Measurements from ENCODE around the gene DOCK3. TPM values are rescaled to one million over a fixed set of nuclear protein-coding genes. Genes with fewer than 3 reads are reported as not detected.
A peak's percentile ranks its signal among the peaks of the same experiment; 100 is the strongest.
"Not testable (repeated sequence)": the region's sequence is repeated elsewhere in the genome, so short reads cannot be mapped to it uniquely, and the experiment has no call there.

Gene DOCK3
- total RNA-seq, 2 donors from 2014 or later = 2.8 to 3.8 TPM

GRCh38 chr3:51024121-51024520, 349.4 kb downstream of the DOCK3 start:
- ATAC-seq (no peak), DNase-seq (no peak)
- intact Hi-C loops (cut with DNase I) = no loop called here

GRCh38 chr3:51024765-51025632, 350.3 kb downstream of the DOCK3 start:
- peak; percentile 42 for DNase-seq
- intact Hi-C loops (cut with DNase I) = no loop called here
- peak; percentile 47 to 86 for ATAC-seq

- intact Hi-C loops (cut with DNase I) = no loop called here
- DNase-seq (no peak), ATAC-seq (no peak)
Observed at GRCh38 chr3:51031666-51032065, 356.9 kb downstream of the DOCK3 start.

DNA sequence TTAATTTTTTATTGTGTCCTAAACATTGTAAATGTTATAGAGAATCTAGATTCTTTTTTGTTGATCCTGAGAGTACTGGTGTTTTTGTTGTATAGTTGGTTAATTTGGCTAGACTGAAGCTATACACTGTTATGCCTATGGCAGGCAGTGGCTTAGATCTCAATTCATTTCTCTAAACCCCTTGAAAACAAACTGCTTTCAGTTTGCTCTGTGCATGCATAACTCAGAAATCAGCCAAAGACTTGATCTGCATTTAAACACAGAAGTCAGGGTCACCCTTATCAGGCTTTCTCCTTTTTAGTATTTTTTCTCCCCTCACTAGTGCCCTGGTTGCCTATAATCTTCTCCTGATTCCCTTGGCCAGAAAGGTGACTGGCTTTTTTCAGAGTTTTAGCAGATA, 360.9 kb downstream of the DOCK3 start:
- ATAC-seq (no peak), DNase-seq (no peak)
- intact Hi-C loops (cut with DNase I) = no loop called here

GRCh38 chr3:51044982-51045381, 370.3 kb downstream of the DOCK3 start:
- intact Hi-C loops (cut with DNase I) = no loop called here
- ATAC-seq (no peak), DNase-seq (no peak)

GRCh38 chr3:51052562-51052961, 377.8 kb downstream of the DOCK3 start:
- DNase-seq (no peak), ATAC-seq (no peak)
- intact Hi-C loops (cut with DNase I) = no loop called here

DNA sequence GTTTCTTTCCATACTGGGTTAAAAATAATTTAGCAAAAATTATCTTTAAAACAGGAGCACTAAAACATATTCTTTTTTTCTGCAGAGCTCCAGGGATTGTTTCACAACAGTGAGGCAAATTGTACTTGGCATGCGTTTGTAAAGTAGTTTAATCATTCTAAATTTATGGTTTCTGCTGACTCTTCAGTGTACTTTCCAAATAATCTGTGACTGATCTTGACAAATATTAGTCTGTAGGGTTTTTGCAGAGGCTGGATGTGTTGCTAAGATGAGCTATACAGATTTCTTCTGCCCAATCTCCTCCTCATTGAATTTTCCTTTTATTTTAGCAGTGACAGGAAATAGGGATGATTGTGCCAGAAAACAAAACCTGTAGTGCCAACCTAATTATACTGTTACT, 382.4 kb downstream of the DOCK3 start:
- DNase-seq = no peak
- no peak for ATAC-seq
- intact Hi-C loops (cut with DNase I) = no loop called here

GRCh38 chr3:51063053-51063452, 388.3 kb downstream of the DOCK3 start:
- intact Hi-C loops (cut with DNase I) = no loop called here
- no peak for DNase-seq
- no peak for ATAC-seq

GRCh38 chr3:51075221-51075775, 400.6 kb downstream of the DOCK3 start:
- intact Hi-C loops (cut with DNase I) = no loop called here
- no peak for DNase-seq
- no peak for ATAC-seq

DNA sequence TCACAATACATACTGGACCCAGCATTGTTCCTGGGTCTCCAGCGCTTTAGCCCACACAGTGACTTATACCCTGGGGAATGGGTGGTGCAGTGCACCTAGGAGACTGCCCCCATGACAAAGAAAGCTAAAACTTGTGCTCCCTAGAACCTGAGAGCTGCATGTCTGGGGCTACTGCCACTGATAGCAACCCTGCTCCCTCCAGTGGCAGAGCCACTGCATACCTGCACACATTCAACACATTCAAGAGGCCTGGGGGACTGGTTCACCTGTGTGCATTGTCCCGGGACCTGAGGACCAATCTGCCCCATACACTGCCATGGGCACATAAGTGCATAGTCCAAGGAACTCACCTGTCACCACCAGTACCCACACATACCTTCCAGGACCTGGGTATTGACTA, 407.6 kb downstream of the DOCK3 start:
- intact Hi-C loops (cut with DNase I) = no loop called here
- no peak for DNase-seq
- no peak for ATAC-seq

- intact Hi-C loops (cut with DNase I) = no loop called here
- DNase-seq (no peak), ATAC-seq (no peak)
Observed at GRCh38 chr3:51083490-51083889, 408.8 kb downstream of the DOCK3 start.

- DNase-seq; ATAC-seq; intact Hi-C loops (cut with DNase I): not testable (repeated sequence)
Observed at GRCh38 chr3:51092141-51092540, 417.4 kb downstream of the DOCK3 start.

GRCh38 chr3:51094838-51095237, 420.1 kb downstream of the DOCK3 start:
- intact Hi-C loops (cut with DNase I) = not testable (repeated sequence)

DNA sequence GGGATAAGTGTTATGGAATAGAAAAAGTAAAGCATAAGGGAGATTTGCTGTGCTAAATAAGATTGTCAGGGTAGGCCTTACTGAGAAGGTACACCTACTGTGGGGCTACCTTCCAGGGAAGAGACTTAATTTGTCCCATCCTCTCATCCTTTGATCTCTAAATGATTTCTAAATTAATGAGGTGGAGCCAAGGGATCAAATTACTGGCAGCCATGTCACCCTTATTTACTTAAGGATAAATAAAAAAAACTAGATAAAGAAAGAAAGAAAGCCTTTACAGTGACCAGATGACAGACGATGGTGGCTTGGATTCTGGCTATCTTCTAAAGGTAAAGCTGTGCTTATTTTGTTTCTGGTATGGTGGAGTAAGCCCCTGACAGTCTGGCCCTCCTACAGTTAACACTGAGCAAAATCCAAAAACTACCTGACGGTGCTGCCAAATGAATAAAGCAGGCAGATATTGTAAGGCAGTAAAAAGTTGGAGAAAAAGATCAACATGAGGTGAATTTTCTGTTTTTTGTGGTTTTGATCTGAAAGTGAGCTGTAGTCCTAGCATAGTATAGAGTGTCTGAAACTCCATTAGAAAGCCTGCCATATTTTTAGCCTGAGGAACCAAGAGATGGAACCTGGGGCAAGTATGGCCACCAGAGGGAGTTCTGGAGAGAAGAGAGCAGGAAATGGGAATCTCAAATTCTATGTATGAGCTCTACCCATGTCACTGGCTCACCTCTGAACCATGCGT, 425.2 kb downstream of the DOCK3 start:
- intact Hi-C loops (cut with DNase I) = loop anchor here in 1 of 2 donors (5.0 kb wide), 1 partner anchor 272 kb away; no protein-coding TSS in a partner anchor
- DNase-seq (peak; percentile 34), ATAC-seq (peak; percentile 61 to 78)

More at GRCh38 chr3:51094838-51095237, 420.1 kb downstream of the DOCK3 start:
- not testable (repeated sequence) for DNase-seq, ATAC-seq

DNA sequence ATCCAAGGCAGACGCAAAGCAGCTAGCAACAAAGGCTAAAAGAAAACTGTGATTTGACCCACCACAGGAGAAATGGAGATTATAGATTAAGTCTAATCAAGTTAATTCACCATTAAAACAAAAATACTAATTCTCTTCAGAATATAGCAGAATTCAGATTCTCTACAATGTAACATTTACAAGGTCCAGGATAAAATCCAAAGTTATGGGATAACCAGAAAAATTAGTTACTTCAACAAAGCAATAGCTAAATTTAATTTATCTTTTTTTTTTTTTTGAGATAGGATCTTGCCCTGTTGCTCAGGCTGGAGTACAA, 425.8 kb downstream of the DOCK3 start:
- intact Hi-C loops (cut with DNase I) = loop anchor here in 1 of 2 donors (5.0 kb wide), 1 partner anchor 272 kb away; no protein-coding TSS in a partner anchor
- DNase-seq (no peak), ATAC-seq (no peak)

DNA sequence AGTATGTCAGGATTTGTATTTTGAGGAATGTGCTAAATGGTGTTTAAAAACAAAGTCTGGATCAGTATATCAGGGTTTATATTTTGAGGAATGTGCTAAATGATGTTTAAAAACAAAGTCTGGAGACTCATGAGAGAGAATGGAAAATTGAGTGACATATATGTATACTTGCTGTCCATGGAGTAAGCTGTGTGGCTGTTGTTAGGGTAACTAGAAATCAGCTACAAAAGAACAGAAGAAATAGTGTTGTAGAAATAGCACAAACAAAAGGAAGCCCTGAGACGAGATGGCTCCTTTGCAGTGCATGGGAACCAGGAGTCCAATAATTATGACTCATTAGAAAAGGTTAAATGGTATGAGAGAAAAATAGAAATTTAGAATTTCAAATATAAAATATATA, 427.7 kb downstream of the DOCK3 start:
- ATAC-seq (no peak), DNase-seq (no peak)
- intact Hi-C loops (cut with DNase I) = loop anchor here in 1 of 2 donors (5.0 kb wide), 1 partner anchor 270 kb away; no protein-coding TSS in a partner anchor

DNA sequence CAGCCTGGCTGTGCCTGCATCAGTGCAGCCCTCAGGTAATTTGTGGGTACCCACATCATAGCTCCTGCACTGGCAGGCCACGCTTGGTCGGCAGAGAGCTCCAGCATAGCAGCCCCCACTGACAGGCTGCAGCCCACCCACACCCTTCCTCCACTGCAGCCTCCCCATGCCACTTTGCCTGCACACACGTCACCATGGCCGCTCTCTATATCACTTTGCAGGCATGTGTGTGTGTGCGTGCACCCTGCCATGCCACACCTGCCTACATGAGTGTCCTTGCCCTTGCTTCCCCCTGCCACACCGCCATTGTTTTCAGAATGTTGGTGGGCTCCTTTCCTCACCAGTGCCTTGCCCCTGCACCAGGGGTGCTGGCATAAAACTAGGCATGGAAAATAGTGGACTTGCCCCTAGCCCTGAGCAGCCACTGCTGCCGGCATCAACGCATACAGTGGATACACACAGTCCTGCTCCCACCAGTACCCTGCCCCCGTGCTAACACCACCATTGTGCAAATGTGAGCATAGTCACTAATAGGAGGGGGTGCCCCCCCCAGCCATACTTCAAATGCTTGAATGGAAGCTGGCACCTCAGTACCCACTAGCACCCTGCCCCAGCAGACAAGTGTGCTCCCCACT, 431.6 kb downstream of the DOCK3 start:
- DNase-seq (no peak), ATAC-seq (no peak)
- intact Hi-C loops (cut with DNase I) = no loop called here

GRCh38 chr3:51110586-51110985, 435.9 kb downstream of the DOCK3 start:
- ATAC-seq (no peak), DNase-seq (no peak)
- intact Hi-C loops (cut with DNase I) = no loop called here

DNA sequence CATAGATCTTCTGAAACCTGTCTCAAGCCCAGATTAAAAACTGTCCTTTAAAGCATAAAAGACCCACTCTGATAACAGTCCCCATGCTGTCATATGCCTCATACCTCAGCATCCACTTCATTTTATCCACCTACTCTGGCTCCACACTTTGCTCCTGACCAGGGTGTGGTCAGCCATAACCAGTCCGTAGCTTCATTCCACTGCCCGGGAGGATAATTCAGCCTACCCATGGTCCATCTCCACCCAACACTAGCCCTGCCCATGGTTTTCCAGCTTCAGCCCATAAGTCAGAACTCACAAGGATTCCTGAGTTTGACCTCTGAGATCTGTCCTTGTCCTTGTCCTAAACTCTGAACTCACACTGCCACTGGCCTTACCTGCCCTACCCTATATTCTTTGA, 448.2 kb downstream of the DOCK3 start:
- no peak for DNase-seq
- no peak for ATAC-seq
- intact Hi-C loops (cut with DNase I) = no loop called here

- DNase-seq = no peak
- no peak for ATAC-seq
- intact Hi-C loops (cut with DNase I) = no loop called here
Observed at GRCh38 chr3:51123531-51123930, 448.8 kb downstream of the DOCK3 start.

All from left cardiac atrium (tissue), 4 donors.